ENCODE results near the gene RFFL. TPM values are rescaled to one million over a fixed set of nuclear protein-coding genes. Genes with fewer than 3 reads are reported as not detected.

RFFL gene
- total and polyA plus RNA-seq, 2 donors (not counting 1 experiment from before 2014, with no cell fraction given), result 13.6 to 36.9 TPM

DNA sequence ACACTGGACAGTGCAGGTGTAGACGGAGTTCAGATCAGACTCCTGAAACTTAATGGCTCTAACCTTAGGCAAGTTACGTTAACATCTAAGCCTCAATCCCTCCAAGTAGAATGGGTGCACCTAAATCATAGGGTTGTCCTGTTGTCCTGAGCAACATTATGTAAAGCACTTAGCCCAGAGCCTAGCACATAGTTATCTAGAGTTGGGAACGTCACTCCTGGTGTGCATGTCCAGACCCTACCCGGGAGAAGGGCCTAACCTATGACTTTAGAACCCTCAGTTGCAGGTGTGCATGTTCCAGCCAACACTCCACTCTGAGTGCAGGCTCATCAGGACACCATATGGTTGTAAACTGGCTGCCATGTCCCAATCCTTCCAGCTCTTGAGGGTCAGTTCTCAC, 57.2 kb downstream of the RFFL start:
- Histone ChIP-seq H3K79me2 (ENCODE audit: control insufficient read depth, insufficient read depth, low read length) (no peaks in the 10 kb centered on the region), H3K9ac (ENCODE audit: low read length) (no peak overlapping the region), H3K4me2 (replicated peaks; ENCODE audit: low read depth, low read length, poor library complexity, severe bottlenecking) (no peak overlapping the region), H3K27ac (ENCODE audit: low read length in 2 of 2) (no peak overlapping the region), H2AFZ (ENCODE audit: insufficient read depth, low read depth, low read length, poor library complexity, severe bottlenecking) (no peak overlapping the region), H4K20me1 (ENCODE audit: control insufficient read depth, insufficient read depth, low read length, poor library complexity, severe bottlenecking) (no peaks in the 10 kb centered on the region), H3K4me1 (ENCODE audit: control insufficient read depth in 2 of 2, insufficient read depth in 2 of 2, low read length in 2 of 2) (no peaks in the 10 kb centered on the region), H3K36me3 (replicated peaks in 1 of 2; ENCODE audit: control extremely low read depth in 1 of 2, control insufficient read depth in 1 of 2, extremely low read depth in 1 of 2, insufficient read depth in 2 of 2, low read length in 1 of 2) (peaks cover 5 to 25% of the 10 kb centered on the region in 2 experiments), H3K27me3 (replicated peaks in 1 of 4; ENCODE audit: control extremely low read depth in 1 of 4, control insufficient read depth in 3 of 4, insufficient read depth in 4 of 4, low read length in 3 of 4) (no peaks in the 10 kb centered on the region), H3K9me3 (ENCODE audit: control extremely low read depth in 1 of 3, control insufficient read depth in 2 of 3, insufficient read depth in 1 of 3, low read length in 2 of 3) (no peaks in the 10 kb centered on the region), H3K4me3 (ENCODE audit: control extremely low read depth in 1 of 5, extremely low read depth in 1 of 5, insufficient read depth in 1 of 5, low read depth in 2 of 5, low read length in 4 of 5) (no peak overlapping the region)
- no peak for TF ChIP-seq EZH2 (IDR thresholded peaks at IDR 0.05; ENCODE audit: borderline replicate concordance, insufficient read depth, low read depth, low read length, poor library complexity, severe bottlenecking)
- TF ChIP-seq, protein P1, sequence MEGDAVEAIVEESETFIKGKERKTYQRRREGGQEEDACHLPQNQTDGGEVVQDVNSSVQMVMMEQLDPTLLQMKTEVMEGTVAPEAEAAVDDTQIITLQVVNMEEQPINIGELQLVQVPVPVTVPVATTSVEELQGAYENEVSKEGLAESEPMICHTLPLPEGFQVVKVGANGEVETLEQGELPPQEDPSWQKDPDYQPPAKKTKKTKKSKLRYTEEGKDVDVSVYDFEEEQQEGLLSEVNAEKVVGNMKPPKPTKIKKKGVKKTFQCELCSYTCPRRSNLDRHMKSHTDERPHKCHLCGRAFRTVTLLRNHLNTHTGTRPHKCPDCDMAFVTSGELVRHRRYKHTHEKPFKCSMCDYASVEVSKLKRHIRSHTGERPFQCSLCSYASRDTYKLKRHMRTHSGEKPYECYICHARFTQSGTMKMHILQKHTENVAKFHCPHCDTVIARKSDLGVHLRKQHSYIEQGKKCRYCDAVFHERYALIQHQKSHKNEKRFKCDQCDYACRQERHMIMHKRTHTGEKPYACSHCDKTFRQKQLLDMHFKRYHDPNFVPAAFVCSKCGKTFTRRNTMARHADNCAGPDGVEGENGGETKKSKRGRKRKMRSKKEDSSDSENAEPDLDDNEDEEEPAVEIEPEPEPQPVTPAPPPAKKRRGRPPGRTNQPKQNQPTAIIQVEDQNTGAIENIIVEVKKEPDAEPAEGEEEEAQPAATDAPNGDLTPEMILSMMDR (IDR thresholded peaks at IDR 0.05), result no peak
- H3K4me1 Mint-ChIP-seq, result no peaks in the 10 kb centered on the region
- no peaks in the 10 kb centered on the region for H3K9me3 Mint-ChIP-seq (ENCODE audit: insufficient read depth)
- DNase-seq, result no peak
- intact Hi-C loops (cut with micrococcal nuclease), result no loop called here
- no peak for ATAC-seq (ENCODE audit: low read depth)
- ChIA-PET CTCF (interaction anchor here (0.6 to 1.4 kb wide), 2 partner anchors 39 to 83 kb away, joined by 4 to 5 read pairs; no protein-coding TSS in a partner anchor), POLR2A (no interaction called here)
- H3K4me3 Mint-ChIP-seq, result no peak overlapping the region
- H3K27ac Mint-ChIP-seq, result no peak overlapping the region
- no peaks in the 10 kb centered on the region for H3K27me3 Mint-ChIP-seq
- 100% methylated on average over 4 of the region's 4 CpGs for WGBS (ENCODE audit: insufficient coverage)

DNA sequence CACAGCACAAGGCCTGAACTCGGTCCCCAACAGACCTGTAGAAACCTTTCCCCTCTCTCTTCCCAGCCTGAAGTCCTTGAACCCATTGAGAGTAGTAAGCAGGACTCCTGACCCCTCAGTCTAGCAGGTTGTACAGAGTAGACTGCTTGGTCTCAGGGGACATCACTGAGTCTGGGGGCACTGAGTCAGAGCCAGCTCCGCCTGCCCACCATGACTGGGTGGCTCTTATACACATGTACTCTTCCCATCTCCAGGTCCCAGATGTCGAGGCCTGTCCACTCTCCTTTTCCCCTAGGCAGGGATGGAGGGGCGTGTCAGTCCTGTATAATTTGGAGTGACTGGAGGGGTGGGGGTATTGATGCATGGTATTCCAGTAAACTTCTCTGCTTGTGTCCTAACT, 59.7 kb downstream of the RFFL start:
- POLR2A ChIA-PET, result no interaction called here
- no peak for TF ChIP-seq EZH2 (IDR thresholded peaks at IDR 0.05; ENCODE audit: borderline replicate concordance, insufficient read depth, low read depth, low read length, poor library complexity, severe bottlenecking)
- TF ChIP-seq, protein P1 (IDR thresholded peaks at IDR 0.05), result no peak
- no peak overlapping the region for H3K4me2 ChIP-seq (replicated peaks; ENCODE audit: low read depth, low read length, poor library complexity, severe bottlenecking)
- no peaks in the 10 kb centered on the region for H4K20me1 ChIP-seq (ENCODE audit: control insufficient read depth, insufficient read depth, low read length, poor library complexity, severe bottlenecking)
- H3K27ac ChIP-seq (ENCODE audit: low read length in 2 of 2), result no peak overlapping the region
- no peaks in the 10 kb centered on the region for H3K9me3 Mint-ChIP-seq (ENCODE audit: insufficient read depth)
- H3K36me3 ChIP-seq (replicated peaks in 1 of 2; ENCODE audit: control extremely low read depth in 1 of 2, control insufficient read depth in 1 of 2, extremely low read depth in 1 of 2, insufficient read depth in 2 of 2, low read length in 1 of 2), result peaks cover 0 to 21% of the 10 kb centered on the region in 2 experiments
- H3K27ac Mint-ChIP-seq, result no peak overlapping the region
- WGBS (ENCODE audit: insufficient coverage), result no CpG with 5 or more reads among the region's 4 CpGs
- no peak overlapping the region for H3K4me3 Mint-ChIP-seq
- no peaks in the 10 kb centered on the region for H3K79me2 ChIP-seq (ENCODE audit: control insufficient read depth, insufficient read depth, low read length)
- no peaks in the 10 kb centered on the region for H3K4me1 Mint-ChIP-seq
- no peak overlapping the region for H3K9ac ChIP-seq (ENCODE audit: low read length)
- no peaks in the 10 kb centered on the region for H3K4me1 ChIP-seq (ENCODE audit: control insufficient read depth in 2 of 2, insufficient read depth in 2 of 2, low read length in 2 of 2)
- H3K27me3 Mint-ChIP-seq, result no peaks in the 10 kb centered on the region
- H2AFZ ChIP-seq (ENCODE audit: insufficient read depth, low read depth, low read length, poor library complexity, severe bottlenecking), result no peak overlapping the region
- DNase-seq (no peak), ATAC-seq (ENCODE audit: low read depth) (no peak)
- H3K9me3 ChIP-seq (ENCODE audit: control extremely low read depth in 1 of 3, control insufficient read depth in 2 of 3, insufficient read depth in 1 of 3, low read length in 2 of 3), result no peaks in the 10 kb centered on the region
- intact Hi-C loops (cut with micrococcal nuclease), result no loop called here
- H3K4me3 ChIP-seq (ENCODE audit: control extremely low read depth in 1 of 5, extremely low read depth in 1 of 5, insufficient read depth in 1 of 5, low read depth in 2 of 5, low read length in 4 of 5), result no peak overlapping the region
- no peaks in the 10 kb centered on the region for H3K27me3 ChIP-seq (replicated peaks in 1 of 4; ENCODE audit: control extremely low read depth in 1 of 4, control insufficient read depth in 3 of 4, insufficient read depth in 4 of 4, low read length in 3 of 4)
- CTCF ChIA-PET, result no interaction called here

Data from B cell (primary cell).